Measurements from ENCODE around the gene C10orf105. TPM values are rescaled to one million over a fixed set of nuclear protein-coding genes. Genes with fewer than 3 reads are reported as not detected.

The C10orf105 gene
- total RNA-seq, 1 experiment from 2014 or later, result not detected

DNA sequence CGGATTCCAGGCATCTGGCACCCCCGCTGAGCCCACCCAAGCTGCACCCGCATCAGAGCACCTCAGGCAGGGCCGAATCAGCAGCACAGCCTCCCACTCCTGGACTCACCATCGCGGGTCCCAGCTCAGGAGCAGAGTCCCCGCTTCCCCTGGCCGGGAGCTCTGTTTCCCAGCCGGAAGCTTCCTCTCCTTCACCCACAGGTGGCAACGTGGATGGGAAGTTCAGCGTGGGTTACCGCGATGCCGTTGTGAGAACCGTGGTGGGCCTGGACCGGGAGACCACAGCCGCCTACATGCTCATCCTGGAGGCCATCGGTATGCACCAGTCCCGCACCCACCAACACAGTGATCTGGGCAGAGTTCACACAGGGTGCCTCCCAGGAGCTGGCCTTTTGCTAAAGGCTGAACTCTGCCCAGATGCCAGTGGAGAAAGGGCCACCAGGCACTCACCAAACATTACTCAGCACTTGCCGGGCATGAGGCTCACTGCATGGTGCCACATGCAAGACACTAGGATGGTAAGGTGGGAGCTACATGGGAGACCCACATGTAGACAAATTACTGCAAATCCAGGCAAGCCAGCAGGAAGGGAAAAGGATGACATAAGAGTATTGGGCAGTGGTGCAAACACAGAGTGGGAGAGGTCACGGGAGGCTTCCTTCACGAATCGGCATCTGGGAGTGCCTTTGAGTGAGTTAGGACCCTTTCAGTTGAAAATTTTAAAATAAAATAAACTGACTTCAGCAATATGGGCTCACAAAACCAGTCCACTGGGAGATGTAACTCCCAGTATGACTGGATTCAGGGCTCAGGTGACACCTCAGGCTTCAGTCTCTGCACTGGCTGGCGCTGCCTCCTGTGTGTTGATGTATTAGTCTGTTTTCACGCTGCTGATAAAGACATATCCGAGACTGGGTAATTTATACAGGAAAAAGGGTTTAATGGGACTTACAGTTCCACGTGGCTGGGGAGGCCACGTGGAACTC lies 10.4 kb downstream of the C10orf105 start:
- DNase-seq, result no peak
- Histone ChIP-seq H3K9me2 (replicated peaks; ENCODE audit: low read length) (no peaks in the 10 kb centered on the region), H3K36me3 (ENCODE audit: low read depth, low read length) (no peaks in the 10 kb centered on the region; the same call in 1 of the 2 replicates), H3K27me3 (ENCODE audit: low read length) (no peaks in the 10 kb centered on the region), H3K4me1 (ENCODE audit: insufficient read depth, low read length) (no peaks in the 10 kb centered on the region), H2AFZ (ENCODE audit: low read length) (no peak overlapping the region), H3K9ac (ENCODE audit: low read length) (no peak overlapping the region), H3K27ac (ENCODE audit: low read length) (no peak overlapping the region), H3K79me2 (ENCODE audit: low read length) (no peaks in the 10 kb centered on the region), H3F3A (ENCODE audit: low read length, unreplicated experiment) (no peaks in the 10 kb centered on the region), H4K20me1 (ENCODE audit: low read length) (no peaks in the 10 kb centered on the region), H3K4me3 (ENCODE audit: low read length) (no peak overlapping the region), H3K4me2 (ENCODE audit: low read length) (no peak overlapping the region), H3K9me3 (ENCODE audit: low read length) (no peaks in the 10 kb centered on the region)
- ATAC-seq, result peak; percentile 21; the same call in 1 of the 2 replicates
- intact Hi-C loops (cut with micrococcal nuclease), result loop anchor here (5.0 to 10.0 kb wide), 3 partner anchors 103 to 394 kb away; partner anchors contain the start of gene SLC29A3
- CTCF ChIA-PET, result interaction anchor here (1.7 kb wide), 1 partner anchor 64 kb away, joined by 7 read pairs; the partner anchor contains the start of gene VSIR
- POLR2A ChIA-PET (ENCODE audit: unreplicated experiment), result no interaction called here
- TF ChIP-seq EZH2 (IDR thresholded peaks at IDR 0.05; ENCODE audit: low read length, unreplicated experiment), result no peak
- TF ChIP-seq, protein P1, sequence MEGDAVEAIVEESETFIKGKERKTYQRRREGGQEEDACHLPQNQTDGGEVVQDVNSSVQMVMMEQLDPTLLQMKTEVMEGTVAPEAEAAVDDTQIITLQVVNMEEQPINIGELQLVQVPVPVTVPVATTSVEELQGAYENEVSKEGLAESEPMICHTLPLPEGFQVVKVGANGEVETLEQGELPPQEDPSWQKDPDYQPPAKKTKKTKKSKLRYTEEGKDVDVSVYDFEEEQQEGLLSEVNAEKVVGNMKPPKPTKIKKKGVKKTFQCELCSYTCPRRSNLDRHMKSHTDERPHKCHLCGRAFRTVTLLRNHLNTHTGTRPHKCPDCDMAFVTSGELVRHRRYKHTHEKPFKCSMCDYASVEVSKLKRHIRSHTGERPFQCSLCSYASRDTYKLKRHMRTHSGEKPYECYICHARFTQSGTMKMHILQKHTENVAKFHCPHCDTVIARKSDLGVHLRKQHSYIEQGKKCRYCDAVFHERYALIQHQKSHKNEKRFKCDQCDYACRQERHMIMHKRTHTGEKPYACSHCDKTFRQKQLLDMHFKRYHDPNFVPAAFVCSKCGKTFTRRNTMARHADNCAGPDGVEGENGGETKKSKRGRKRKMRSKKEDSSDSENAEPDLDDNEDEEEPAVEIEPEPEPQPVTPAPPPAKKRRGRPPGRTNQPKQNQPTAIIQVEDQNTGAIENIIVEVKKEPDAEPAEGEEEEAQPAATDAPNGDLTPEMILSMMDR (conservative IDR thresholded peaks at IDR 0.05; ENCODE audit: low read depth, low read length), result no peak
- TF ChIP-seq EZH2phosphoT487 (IDR thresholded peaks at IDR 0.05; ENCODE audit: borderline replicate concordance, low read length), result no peak
- no TSS peak for BruUV-seq (replicated peaks)

DNA sequence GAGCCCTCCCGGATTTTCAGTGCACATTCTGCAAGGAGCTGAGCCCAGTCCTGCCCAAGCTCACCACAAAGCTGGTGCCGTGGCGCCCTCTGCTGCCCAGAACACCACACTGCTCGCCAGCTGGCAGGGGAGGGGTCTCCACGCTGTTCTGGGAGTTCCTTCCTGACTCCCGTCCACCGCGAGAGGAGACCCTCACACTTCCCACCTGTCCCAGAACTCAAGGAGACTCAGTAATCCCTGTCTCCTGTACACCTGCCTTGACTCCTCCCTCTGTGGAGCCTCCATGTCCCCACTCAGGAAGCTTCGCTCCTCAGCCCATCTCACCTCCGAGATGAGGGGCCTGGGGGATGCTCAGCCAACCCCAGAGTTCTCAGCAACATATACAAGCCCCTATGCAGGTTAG lies 11.3 kb downstream of the C10orf105 start:
- no TSS peak for BruUV-seq (replicated peaks)
- CTCF ChIA-PET, result interaction anchor here (0.6 to 1.7 kb wide), 5 partner anchors 65 to 1084 kb away, joined by 3 to 7 read pairs (median 3); partner anchors contain the start of gene VSIR
- intact Hi-C loops (cut with micrococcal nuclease), result loop anchor here (5.0 to 10.0 kb wide), 3 partner anchors 104 to 394 kb away; partner anchors contain the start of gene SLC29A3

More for the DNA sequence above, 11.3 kb downstream of the C10orf105 start:
- Histone ChIP-seq H3K4me1 (ENCODE audit: insufficient read depth, low read length) (no peaks in the 10 kb centered on the region), H3K9me2 (replicated peaks; ENCODE audit: low read length) (no peaks in the 10 kb centered on the region), H3F3A (ENCODE audit: low read length, unreplicated experiment) (no peaks in the 10 kb centered on the region), H3K79me2 (ENCODE audit: low read length) (no peaks in the 10 kb centered on the region), H3K36me3 (ENCODE audit: low read depth, low read length) (no peaks in the 10 kb centered on the region; the same call in 1 of the 2 replicates), H3K9ac (ENCODE audit: low read length) (no peak overlapping the region), H3K9me3 (ENCODE audit: low read length) (no peaks in the 10 kb centered on the region), H3K4me3 (ENCODE audit: low read length) (no peak overlapping the region), H4K20me1 (ENCODE audit: low read length) (no peaks in the 10 kb centered on the region), H2AFZ (ENCODE audit: low read length) (no peak overlapping the region), H3K27ac (ENCODE audit: low read length) (no peak overlapping the region), H3K27me3 (ENCODE audit: low read length) (no peaks in the 10 kb centered on the region), H3K4me2 (ENCODE audit: low read length) (peak overlapping the region; percentile 31; the same call in 1 of the 2 replicates)
- TF ChIP-seq EZH2phosphoT487 (IDR thresholded peaks at IDR 0.05; ENCODE audit: borderline replicate concordance, low read length), result no peak
- TF ChIP-seq, protein P1 (conservative IDR thresholded peaks at IDR 0.05; ENCODE audit: low read depth, low read length), result peak; percentile 78
- no peak for TF ChIP-seq EZH2 (IDR thresholded peaks at IDR 0.05; ENCODE audit: low read length, unreplicated experiment)
- ATAC-seq, result peak; percentile 75
- peak; percentile 44 for DNase-seq
- POLR2A ChIA-PET (ENCODE audit: unreplicated experiment), result no interaction called here

Data from PC-3 (cell line).